Measurements from ENCODE around the gene EMD. TPM values are rescaled to one million over a fixed set of nuclear protein-coding genes. Genes with fewer than 3 reads are reported as not detected.

Gene EMD
- total and polyA plus RNA-seq, 10 donors, result 29.8 to 83.1 (median 54.3) TPM

DNA sequence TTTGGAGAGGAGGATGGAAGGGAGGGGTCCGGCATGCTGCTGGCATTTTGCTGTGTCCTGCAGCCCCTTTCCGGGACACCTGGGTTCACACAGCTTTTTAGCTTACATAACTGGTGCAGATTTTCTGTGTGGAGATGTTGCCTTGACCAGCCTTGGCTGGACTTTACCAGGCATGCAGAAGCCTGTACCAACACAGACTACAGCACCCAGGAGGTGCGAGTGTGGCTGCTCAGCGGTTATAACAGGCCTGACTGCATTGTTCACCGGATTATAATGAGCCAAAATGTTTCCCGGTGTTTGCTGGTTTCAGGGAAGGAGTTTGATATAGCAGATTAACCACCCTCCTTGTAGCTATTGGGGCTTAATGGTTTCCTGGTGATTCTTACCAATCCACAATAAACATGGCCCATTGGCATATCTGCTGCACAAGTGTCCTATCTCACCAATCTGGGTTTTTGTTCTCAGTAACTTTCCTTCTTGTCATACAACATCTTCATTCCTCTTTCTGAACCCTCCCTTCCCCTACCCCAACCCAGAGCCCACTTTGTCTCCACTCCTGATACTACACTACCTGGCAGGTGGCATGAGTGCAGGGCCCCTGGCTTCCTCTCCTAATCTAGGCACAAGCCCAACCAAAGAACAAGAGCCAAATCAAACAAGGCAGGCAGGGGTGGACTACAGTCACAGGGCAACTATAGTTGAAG is 23.0 kb downstream of the EMD start:
- Histone ChIP-seq H3K27ac (peak overlapping the region in 1 of 8 donors; percentile 27), H3K27me3 (replicated peaks in 1 of 7) (no peaks in the 10 kb centered on the region), H3K9me3 (no peaks in the 10 kb centered on the region), H3K4me1 (peaks cover 0 to 38% (median 18%) of the 10 kb centered on the region in 6 donors), H3K4me3 (no peak overlapping the region), H3K36me3 (peaks cover 0 to 64% (median 19%) of the 10 kb centered on the region in 6 donors)
- intact Hi-C loops (cut with DNase I; ENCODE audit: low total_unique reads), result no loop called here
- no peak for DNase-seq
- 69 to 84% (median 75%) methylated on average over 6 of the region's 6 CpGs for WGBS, 5 donors
- TF ChIP-seq, protein P1, sequence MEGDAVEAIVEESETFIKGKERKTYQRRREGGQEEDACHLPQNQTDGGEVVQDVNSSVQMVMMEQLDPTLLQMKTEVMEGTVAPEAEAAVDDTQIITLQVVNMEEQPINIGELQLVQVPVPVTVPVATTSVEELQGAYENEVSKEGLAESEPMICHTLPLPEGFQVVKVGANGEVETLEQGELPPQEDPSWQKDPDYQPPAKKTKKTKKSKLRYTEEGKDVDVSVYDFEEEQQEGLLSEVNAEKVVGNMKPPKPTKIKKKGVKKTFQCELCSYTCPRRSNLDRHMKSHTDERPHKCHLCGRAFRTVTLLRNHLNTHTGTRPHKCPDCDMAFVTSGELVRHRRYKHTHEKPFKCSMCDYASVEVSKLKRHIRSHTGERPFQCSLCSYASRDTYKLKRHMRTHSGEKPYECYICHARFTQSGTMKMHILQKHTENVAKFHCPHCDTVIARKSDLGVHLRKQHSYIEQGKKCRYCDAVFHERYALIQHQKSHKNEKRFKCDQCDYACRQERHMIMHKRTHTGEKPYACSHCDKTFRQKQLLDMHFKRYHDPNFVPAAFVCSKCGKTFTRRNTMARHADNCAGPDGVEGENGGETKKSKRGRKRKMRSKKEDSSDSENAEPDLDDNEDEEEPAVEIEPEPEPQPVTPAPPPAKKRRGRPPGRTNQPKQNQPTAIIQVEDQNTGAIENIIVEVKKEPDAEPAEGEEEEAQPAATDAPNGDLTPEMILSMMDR (IDR thresholded peaks at IDR 0.05 in 8 of 11, conservative IDR thresholded peaks at IDR 0.05 in 3 of 11), result no peak
- no peak for TF ChIP-seq POLR2A (IDR thresholded peaks at IDR 0.05)
- no peak for TF ChIP-seq POLR2AphosphoS5 (IDR thresholded peaks at IDR 0.05)

- intact Hi-C loops (cut with DNase I; ENCODE audit: low total_unique reads), result no loop called here
- H3K36me3 ChIP-seq, result peaks cover 0 to 64% (median 19%) of the 10 kb centered on the region in 6 donors
- DNase-seq, result no peak
- no peaks in the 10 kb centered on the region for H3K9me3 ChIP-seq
- WGBS, 5 donors, result 79 to 91% (median 84%) methylated on average over 4 to 19 of the region's 19 CpGs
- H3K27ac ChIP-seq, result no peak overlapping the region
- no peak overlapping the region for H3K4me3 ChIP-seq
- TF ChIP-seq POLR2A (IDR thresholded peaks at IDR 0.05), result no peak
- peak in 1 of 3 donors; percentile 57 for TF ChIP-seq POLR2AphosphoS5 (IDR thresholded peaks at IDR 0.05)
- H3K4me1 ChIP-seq, result peaks cover 0 to 35% (median 17%) of the 10 kb centered on the region in 6 donors
- H3K27me3 ChIP-seq (replicated peaks in 1 of 7), result no peaks in the 10 kb centered on the region
Measured at GRCh38 chrX:154402622-154403127, 23.6 kb downstream of the EMD start.

DNA sequence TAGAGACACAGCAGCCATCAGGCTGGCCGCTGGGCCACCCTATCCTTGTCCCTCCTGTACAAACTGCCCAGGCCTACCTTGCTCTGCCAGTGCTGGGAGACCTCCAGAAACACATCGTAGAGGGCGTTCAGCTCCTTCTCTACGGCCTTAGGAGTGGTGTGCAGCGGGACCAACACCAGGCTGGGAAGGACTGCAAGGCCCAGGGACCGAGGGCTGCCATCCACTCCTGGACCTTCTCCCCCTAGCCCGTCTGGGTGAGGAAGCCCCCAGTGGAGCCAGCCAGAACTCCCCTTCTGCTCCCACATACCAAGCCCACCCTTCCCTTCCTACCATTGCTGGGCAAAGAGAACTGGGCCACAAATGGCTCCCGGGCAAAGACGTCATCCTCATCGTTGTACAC is 24.1 kb downstream of the EMD start:
- H3K4me3 ChIP-seq, result no peak overlapping the region
- no peak overlapping the region for H3K27ac ChIP-seq
- H3K36me3 ChIP-seq, result peaks cover 0 to 64% (median 19%) of the 10 kb centered on the region in 6 donors
- TF ChIP-seq POLR2A (IDR thresholded peaks at IDR 0.05) (no peak), POLR2AphosphoS5 (IDR thresholded peaks at IDR 0.05) (no peak)
- TF ChIP-seq, protein P1 (IDR thresholded peaks at IDR 0.05 in 8 of 11, conservative IDR thresholded peaks at IDR 0.05 in 3 of 11), result no peak
- H3K4me1 ChIP-seq, result peaks cover 0 to 40% (median 21%) of the 10 kb centered on the region in 6 donors
- WGBS, 5 donors, result 85 to 100% (median 89%) methylated on average over 1 to 10 of the region's 10 CpGs
- no peak for DNase-seq
- no peaks in the 10 kb centered on the region for H3K27me3 ChIP-seq (replicated peaks in 1 of 7)
- intact Hi-C loops (cut with DNase I; ENCODE audit: low total_unique reads), result no loop called here
- no peaks in the 10 kb centered on the region for H3K9me3 ChIP-seq

GRCh38 chrX:154403858-154404257 is 24.8 kb downstream of the EMD start:
- Histone ChIP-seq H3K4me1 (peaks cover 0 to 46% (median 25%) of the 10 kb centered on the region in 6 donors), H3K27ac (no peak overlapping the region), H3K4me3 (no peak overlapping the region), H3K36me3 (peaks cover 0 to 64% (median 19%) of the 10 kb centered on the region in 6 donors), H3K27me3 (replicated peaks in 1 of 7) (no peaks in the 10 kb centered on the region), H3K9me3 (no peaks in the 10 kb centered on the region)
- WGBS, 5 donors, result 79 to 96% (median 88%) methylated on average over 4 of the region's 4 CpGs
- no peak for DNase-seq
- TF ChIP-seq POLR2A (IDR thresholded peaks at IDR 0.05), result no peak
- TF ChIP-seq, protein P1 (IDR thresholded peaks at IDR 0.05 in 8 of 11, conservative IDR thresholded peaks at IDR 0.05 in 3 of 11), result no peak
- TF ChIP-seq POLR2AphosphoS5 (IDR thresholded peaks at IDR 0.05), result no peak
- intact Hi-C loops (cut with DNase I; ENCODE audit: low total_unique reads), result no loop called here
